Hepatocyte (in vitro differentiated cells): ENCODE results near the gene DSCAML1.

Experiments used
- EZH2 ChIP-seq: fragments of 200-600 bp; sonication (generic); IDR thresholded peaks from 2 replicates; pipeline ENCODE4 v1.6.1; 2016; ENCODE audit warnings: antibody characterized with exemption, mild to moderate bottlenecking, borderline replicate concordance
- EZH2phosphoT487 ChIP-seq: fragments of 200-600 bp; sonication (generic); IDR thresholded peaks from one replicate; pipeline ENCODE4 v1.6.1; 2018; ENCODE audit warnings: antibody characterized with exemption, mild to moderate bottlenecking, low read depth, moderate library complexity; ENCODE audit not compliant: unreplicated experiment, severe bottlenecking
- TF ChIP-seq, protein P1 (sequence below): fragments of 200-600 bp; sonication (generic); IDR thresholded peaks from 2 replicates; pipeline ENCODE4 v1.5.1; 2016; ENCODE audit warnings: antibody characterized with exemption, mild to moderate bottlenecking; ENCODE audit not compliant: poor library complexity

DNA sequence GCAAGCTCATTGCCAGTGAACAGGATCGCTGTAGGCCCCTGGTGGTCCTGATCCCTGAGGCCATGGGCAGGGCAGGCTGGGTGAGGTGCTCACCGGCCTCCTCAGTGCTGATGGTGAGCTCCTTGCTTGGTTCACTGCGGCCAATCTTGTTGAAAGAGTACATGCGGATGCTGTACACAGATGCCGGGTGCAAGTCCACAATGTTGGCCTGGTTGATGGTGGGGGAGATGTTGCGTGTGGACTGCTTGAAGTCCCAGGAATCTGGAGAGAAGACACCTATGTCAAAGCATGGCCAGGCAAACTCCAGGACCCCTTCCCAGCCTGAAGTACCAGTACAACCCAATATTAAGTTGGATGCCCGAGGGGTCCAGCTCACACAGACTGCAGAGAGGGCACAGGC lies 325.2 kb downstream of the DSCAML1 start:
- TF ChIP-seq, protein P1, sequence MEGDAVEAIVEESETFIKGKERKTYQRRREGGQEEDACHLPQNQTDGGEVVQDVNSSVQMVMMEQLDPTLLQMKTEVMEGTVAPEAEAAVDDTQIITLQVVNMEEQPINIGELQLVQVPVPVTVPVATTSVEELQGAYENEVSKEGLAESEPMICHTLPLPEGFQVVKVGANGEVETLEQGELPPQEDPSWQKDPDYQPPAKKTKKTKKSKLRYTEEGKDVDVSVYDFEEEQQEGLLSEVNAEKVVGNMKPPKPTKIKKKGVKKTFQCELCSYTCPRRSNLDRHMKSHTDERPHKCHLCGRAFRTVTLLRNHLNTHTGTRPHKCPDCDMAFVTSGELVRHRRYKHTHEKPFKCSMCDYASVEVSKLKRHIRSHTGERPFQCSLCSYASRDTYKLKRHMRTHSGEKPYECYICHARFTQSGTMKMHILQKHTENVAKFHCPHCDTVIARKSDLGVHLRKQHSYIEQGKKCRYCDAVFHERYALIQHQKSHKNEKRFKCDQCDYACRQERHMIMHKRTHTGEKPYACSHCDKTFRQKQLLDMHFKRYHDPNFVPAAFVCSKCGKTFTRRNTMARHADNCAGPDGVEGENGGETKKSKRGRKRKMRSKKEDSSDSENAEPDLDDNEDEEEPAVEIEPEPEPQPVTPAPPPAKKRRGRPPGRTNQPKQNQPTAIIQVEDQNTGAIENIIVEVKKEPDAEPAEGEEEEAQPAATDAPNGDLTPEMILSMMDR = no peak
- TF ChIP-seq EZH2 (no peak), EZH2phosphoT487 (no peak)
